ENCODE measurements around the gene VMP1. TPM values are rescaled to one million over a fixed set of nuclear protein-coding genes. Genes with fewer than 3 reads are reported as not detected.

Gene VMP1
- total RNA-seq, 1 experiment from 2014 or later = 83.1 TPM

GRCh38 chr17:59676716-59677115 is 30.7 kb upstream of the VMP1 start:
- no peak overlapping the region for H4K5ac ChIP-seq (ENCODE audit: insufficient read length, low read depth, low read length)
- Mint-ChIP-seq H3K4me3 (no peak overlapping the region), H3K27ac (no peak overlapping the region), H3K36me3 (ENCODE audit: insufficient read depth in 1 of 3, low read depth in 3 of 3) (peaks cover 27 to 78% (median 61%) of the 10 kb centered on the region in 3 experiments; a peak in 6 of 7 replicates), H3K9me3 (no peaks in the 10 kb centered on the region), H3K27me3 (ENCODE audit: low read depth) (no peaks in the 10 kb centered on the region), H3K4me1 (no peaks in the 10 kb centered on the region)
- H4K91ac ChIP-seq (ENCODE audit: insufficient read length, low read depth, low read length) = no peak overlapping the region
- no peaks in the 10 kb centered on the region for H3K79me2 ChIP-seq (ENCODE audit: insufficient read depth, low read length)
- no peak overlapping the region for H3K4me2 ChIP-seq (ENCODE audit: insufficient read depth, insufficient read length, low read length)
- H2BK15ac ChIP-seq (ENCODE audit: low read depth, low read length) = no peak overlapping the region
- H3K4me1 ChIP-seq (ENCODE audit: insufficient read depth, low read length) = no peaks in the 10 kb centered on the region
- no peak overlapping the region for H2AK5ac ChIP-seq (ENCODE audit: insufficient read length, low read length)
- H3K27ac ChIP-seq (ENCODE audit: insufficient read length, low read depth, low read length) = no peak overlapping the region
- H3K14ac ChIP-seq (ENCODE audit: insufficient read depth, low read length) = no peak overlapping the region
- no peak overlapping the region for H2BK5ac ChIP-seq (ENCODE audit: insufficient read length, low read length)
- no peaks in the 10 kb centered on the region for H3K23me2 ChIP-seq (ENCODE audit: insufficient read length, low read depth, low read length, poor library complexity, severe bottlenecking)
- H4K20me1 ChIP-seq (ENCODE audit: control insufficient read depth, insufficient read depth, insufficient read length) = no peaks in the 10 kb centered on the region
- TF ChIP-seq, protein P1, sequence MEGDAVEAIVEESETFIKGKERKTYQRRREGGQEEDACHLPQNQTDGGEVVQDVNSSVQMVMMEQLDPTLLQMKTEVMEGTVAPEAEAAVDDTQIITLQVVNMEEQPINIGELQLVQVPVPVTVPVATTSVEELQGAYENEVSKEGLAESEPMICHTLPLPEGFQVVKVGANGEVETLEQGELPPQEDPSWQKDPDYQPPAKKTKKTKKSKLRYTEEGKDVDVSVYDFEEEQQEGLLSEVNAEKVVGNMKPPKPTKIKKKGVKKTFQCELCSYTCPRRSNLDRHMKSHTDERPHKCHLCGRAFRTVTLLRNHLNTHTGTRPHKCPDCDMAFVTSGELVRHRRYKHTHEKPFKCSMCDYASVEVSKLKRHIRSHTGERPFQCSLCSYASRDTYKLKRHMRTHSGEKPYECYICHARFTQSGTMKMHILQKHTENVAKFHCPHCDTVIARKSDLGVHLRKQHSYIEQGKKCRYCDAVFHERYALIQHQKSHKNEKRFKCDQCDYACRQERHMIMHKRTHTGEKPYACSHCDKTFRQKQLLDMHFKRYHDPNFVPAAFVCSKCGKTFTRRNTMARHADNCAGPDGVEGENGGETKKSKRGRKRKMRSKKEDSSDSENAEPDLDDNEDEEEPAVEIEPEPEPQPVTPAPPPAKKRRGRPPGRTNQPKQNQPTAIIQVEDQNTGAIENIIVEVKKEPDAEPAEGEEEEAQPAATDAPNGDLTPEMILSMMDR (conservative IDR thresholded peaks at IDR 0.05) = no peak
- no peaks in the 10 kb centered on the region for H3K27me3 ChIP-seq (ENCODE audit: insufficient read depth, low read length)
- H2BK20ac ChIP-seq (ENCODE audit: low read depth, low read length, poor library complexity, severe bottlenecking) = no peak overlapping the region
- no peak overlapping the region for H3K18ac ChIP-seq (ENCODE audit: insufficient read length, low read depth, low read length)
- DNase-seq = no peak
- H2BK120ac ChIP-seq (ENCODE audit: low read depth, low read length, poor library complexity, severe bottlenecking) = no peak overlapping the region
- no peak overlapping the region for H3K4ac ChIP-seq (ENCODE audit: low read depth, low read length)
- H2AFZ ChIP-seq (ENCODE audit: low read length) = no peak overlapping the region
- no peak overlapping the region for H2BK12ac ChIP-seq (ENCODE audit: insufficient read length, low read depth, low read length)
- H3K9ac ChIP-seq (ENCODE audit: extremely low read depth, insufficient read length, low read length) = no peak overlapping the region
- no peaks in the 10 kb centered on the region for H3K9me3 ChIP-seq (ENCODE audit: control insufficient read depth, low read depth, low read length)
- no peak overlapping the region for H3T11ph ChIP-seq (ENCODE audit: low read length)
- H3K79me1 ChIP-seq (ENCODE audit: insufficient read depth, low read depth, low read length, poor library complexity, severe bottlenecking) = no peaks in the 10 kb centered on the region
- no CpG with 5 or more reads among the region's 7 CpGs for WGBS (ENCODE audit: extremely low coverage, insufficient read length, low lambda C conversion rate)
- no peak overlapping the region for H3K23ac ChIP-seq (ENCODE audit: insufficient read length, low read depth, low read length)
- no peak overlapping the region for H3K56ac ChIP-seq (ENCODE audit: insufficient read length, low read depth, low read length)
- no peak overlapping the region for H4K8ac ChIP-seq (replicated peaks; ENCODE audit: insufficient read length, low read depth, low read length)

Measured in H9 (cell line).